GM12801 (cell line): ENCODE measurements around the gene ARHGEF10L.

Experiments
- CTCF ChIP-seq: IDR thresholded peaks from one replicate; pipeline ENCODE4 v1.5.1; 2011; ENCODE audit warnings: control low read depth; ENCODE audit not compliant: insufficient read length; ENCODE audit errors: extremely low read depth

The ARHGEF10L gene

GRCh38 chr1:17546946-17547670 lies 7.6 kb downstream of the ARHGEF10L start:
- TF ChIP-seq CTCF, result no peak

- no peak for TF ChIP-seq CTCF
These were observed 9.9 kb downstream of the ARHGEF10L start for GRCh38 chr1:17549384-17549783.

- no peak for TF ChIP-seq CTCF
These were observed 11.5 kb downstream of the ARHGEF10L start for GRCh38 chr1:17550729-17551584.

GRCh38 chr1:17551755-17552234 lies 12.3 kb downstream of the ARHGEF10L start:
- TF ChIP-seq CTCF, result no peak

- TF ChIP-seq CTCF, result no peak
These were observed 14.6 kb downstream of the ARHGEF10L start for GRCh38 chr1:17553975-17554700.

GRCh38 chr1:17554954-17555353 lies 15.5 kb downstream of the ARHGEF10L start:
- TF ChIP-seq CTCF, result no peak

GRCh38 chr1:17557986-17558385 lies 18.5 kb downstream of the ARHGEF10L start:
- TF ChIP-seq CTCF, result no peak
